IPS-18c (cell line): ENCODE data around the gene WDR47.

Source experiments
- H3K4me3 ChIP-seq: 2 replicates; pipeline ENCODE4 v1.7.0; 2013; ENCODE audit warnings: low read depth, mild to moderate bottlenecking, low read length, moderate library complexity; ENCODE audit not compliant: insufficient read depth
- H3K9me3 ChIP-seq: one replicate; pipeline ENCODE4 v1.6.1; 2013; ENCODE audit warnings: mild to moderate bottlenecking, low read length, moderate library complexity; ENCODE audit not compliant: control insufficient read depth, insufficient read depth

WDR47 gene

GRCh38 chr1:109041621-109042468, at the start of gene WDR47:
Gene WDR47, minus strand, starts transcription at chr1:109042102. Its CDS starts 18,590 bp downstream, at chr1:109023512.
- H3K4me3 ChIP-seq: peak within 1 kb of the TSS; percentile 94
- H3K9me3 ChIP-seq: no peaks in the 10 kb centered on the region

GRCh38 chr1:109091078-109091838, 49.4 kb upstream of the WDR47 start:
- H3K9me3 ChIP-seq: no peaks in the 10 kb centered on the region
- peak overlapping the region; percentile 88 for H3K4me3 ChIP-seq

GRCh38 chr1:109090196-109091077, 48.5 kb upstream of the WDR47 start, which contains the start of gene TMEM167B:
Gene TMEM167B, plus strand, starts transcription at chr1:109090764. Its CDS starts 109 bp downstream, at chr1:109090873.
- Histone ChIP-seq H3K9me3 (no peaks in the 10 kb centered on the region), H3K4me3 (peak within 1 kb of the TSS; percentile 88)

- H3K4me3 ChIP-seq: no peak overlapping the region
- no peaks in the 10 kb centered on the region for H3K9me3 ChIP-seq
These were observed 47.5 kb upstream of the WDR47 start for GRCh38 chr1:109089242-109090015.

GRCh38 chr1:109084563-109085517, 42.9 kb upstream of the WDR47 start:
- H3K9me3 ChIP-seq: no peaks in the 10 kb centered on the region
- H3K4me3 ChIP-seq: no peak overlapping the region

GRCh38 chr1:109083923-109084322, 42.0 kb upstream of the WDR47 start:
- no peaks in the 10 kb centered on the region for H3K9me3 ChIP-seq
- no peak overlapping the region for H3K4me3 ChIP-seq

GRCh38 chr1:109083501-109083900, 41.6 kb upstream of the WDR47 start:
- H3K9me3 ChIP-seq: no peaks in the 10 kb centered on the region
- H3K4me3 ChIP-seq: no peak overlapping the region

- no peak overlapping the region for H3K4me3 ChIP-seq
- H3K9me3 ChIP-seq: no peaks in the 10 kb centered on the region
These were observed 38.7 kb upstream of the WDR47 start for GRCh38 chr1:109080441-109081082.

GRCh38 chr1:109079240-109079622, 37.3 kb upstream of the WDR47 start:
- Histone ChIP-seq H3K4me3 (no peak overlapping the region), H3K9me3 (no peaks in the 10 kb centered on the region)

- Histone ChIP-seq H3K9me3 (no peaks in the 10 kb centered on the region), H3K4me3 (no peak overlapping the region)
These were observed 36.4 kb upstream of the WDR47 start for GRCh38 chr1:109078317-109078716.

- H3K4me3 ChIP-seq: peak within 1 kb of the TSS; percentile 96
- H3K9me3 ChIP-seq: no peaks in the 10 kb centered on the region
These were observed 33.9 kb upstream of the WDR47 start, which contains the start of gene TAF13 for GRCh38 chr1:109075531-109076490. Gene TAF13, minus strand, starts transcription at chr1:109076003. Its CDS starts 56 bp downstream, at chr1:109075947.

- Histone ChIP-seq H3K9me3 (no peaks in the 10 kb centered on the region), H3K4me3 (no peak overlapping the region)
These were observed 27.4 kb upstream of the WDR47 start for GRCh38 chr1:109069294-109069693.

- Histone ChIP-seq H3K4me3 (no peak overlapping the region), H3K9me3 (no peaks in the 10 kb centered on the region)
These were observed 26.0 kb upstream of the WDR47 start for GRCh38 chr1:109067883-109068282.

GRCh38 chr1:109065137-109065536, 23.2 kb upstream of the WDR47 start:
- H3K4me3 ChIP-seq: no peak overlapping the region
- H3K9me3 ChIP-seq: no peaks in the 10 kb centered on the region
